ENCODE measurements around the gene TGFBRAP1.

The TGFBRAP1 gene

DNA sequence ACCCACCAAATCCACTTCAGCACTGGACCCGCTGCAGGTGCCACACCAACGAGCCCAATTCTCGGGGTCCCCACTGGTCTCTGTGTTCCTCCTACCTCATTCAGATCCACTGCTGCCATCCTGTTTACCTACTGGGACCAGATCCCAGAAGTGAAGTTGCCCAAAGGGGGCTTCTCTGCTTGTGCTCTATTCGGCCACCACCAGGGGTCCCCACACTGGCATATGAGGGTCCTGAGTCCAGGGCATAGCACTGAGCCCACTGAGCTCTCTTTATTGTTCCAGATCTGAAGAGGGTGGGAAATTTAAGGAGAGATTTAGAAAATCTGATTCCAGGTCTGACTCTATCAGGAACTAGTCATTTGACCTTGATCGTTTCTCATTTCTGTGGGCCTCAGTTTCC is 85.6 kb downstream of the TGFBRAP1 start:
- no peak for FAIRE-seq
- DNase-seq (ENCODE audit: insufficient read length): no peak

DNA sequence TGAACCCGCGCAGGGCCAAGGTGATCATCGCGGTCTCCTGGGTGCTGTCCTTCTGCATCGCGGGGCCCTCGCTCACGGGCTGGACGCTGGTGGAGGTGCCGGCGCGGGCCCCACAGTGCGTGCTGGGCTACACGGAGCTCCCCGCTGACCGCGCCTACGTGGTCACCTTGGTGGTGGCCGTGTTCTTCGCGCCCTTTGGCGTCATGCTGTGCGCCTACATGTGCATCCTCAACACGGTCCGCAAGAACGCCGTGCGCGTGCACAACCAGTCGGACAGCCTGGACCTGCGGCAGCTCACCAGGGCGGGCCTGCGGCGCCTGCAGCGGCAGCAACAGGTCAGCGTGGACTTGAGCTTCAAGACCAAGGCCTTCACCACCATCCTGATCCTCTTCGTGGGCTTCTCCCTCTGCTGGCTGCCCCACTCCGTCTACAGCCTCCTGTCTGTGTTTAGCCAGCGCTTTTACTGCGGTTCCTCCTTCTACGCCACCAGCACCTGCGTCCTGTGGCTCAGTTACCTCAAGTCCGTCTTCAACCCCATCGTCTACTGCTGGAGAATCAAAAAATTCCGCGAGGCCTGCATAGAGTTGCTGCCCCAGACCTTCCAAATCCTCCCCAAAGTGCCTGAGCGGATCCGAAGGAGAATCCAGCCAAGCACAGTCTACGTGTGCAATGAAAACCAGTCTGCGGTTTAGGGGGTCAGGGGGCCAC is 87.1 kb downstream of the TGFBRAP1 start:
- DNase-seq (ENCODE audit: insufficient read length) (no peak), FAIRE-seq (no peak)
- TF ChIP-seq TAF1 (IDR thresholded peaks at IDR 0.05; ENCODE audit: borderline replicate concordance, low read depth, low read length) (no peak), POLR2AphosphoS5 (IDR thresholded peaks at IDR 0.05; ENCODE audit: low read depth, low read length) (no peak), POLR2A (IDR thresholded peaks at IDR 0.05; ENCODE audit: low read depth, low read length) (no peak)

More for the DNA sequence above, 85.6 kb downstream of the TGFBRAP1 start:
- TF ChIP-seq POLR2AphosphoS5 (IDR thresholded peaks at IDR 0.05; ENCODE audit: low read depth, low read length) (no peak), POLR2A (IDR thresholded peaks at IDR 0.05; ENCODE audit: low read depth, low read length) (no peak), TAF1 (IDR thresholded peaks at IDR 0.05; ENCODE audit: borderline replicate concordance, low read depth, low read length) (no peak)

DNA sequence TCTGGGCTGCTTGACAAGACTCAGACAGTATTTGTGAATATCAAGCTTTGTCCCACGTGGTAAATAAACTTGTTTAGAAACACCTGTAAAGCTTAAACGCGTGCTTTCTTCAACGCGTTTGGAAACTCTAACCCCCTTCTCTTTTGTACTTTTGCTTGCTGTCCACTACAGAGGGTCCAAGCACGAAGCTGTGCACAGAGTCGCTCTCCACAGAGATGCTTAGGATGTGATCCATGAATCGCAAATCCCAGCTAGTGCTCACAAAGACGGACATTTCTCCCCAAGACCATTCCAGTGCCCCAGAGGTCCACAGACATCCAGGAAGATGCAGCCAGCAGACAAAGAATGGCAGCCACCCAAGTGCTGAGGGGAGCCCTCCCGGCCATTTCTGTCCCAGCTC is 88.1 kb downstream of the TGFBRAP1 start, which contains the start of gene GPR45:
Gene GPR45 (plus strand): TSS at position 301 of the 400 bp plus-strand sequence. CDS start 116 bp downstream, outside the sequence.
- TF ChIP-seq POLR2AphosphoS5 (IDR thresholded peaks at IDR 0.05; ENCODE audit: low read depth, low read length) (no peak), TAF1 (IDR thresholded peaks at IDR 0.05; ENCODE audit: borderline replicate concordance, low read depth, low read length) (no peak), POLR2A (IDR thresholded peaks at IDR 0.05; ENCODE audit: low read depth, low read length) (no peak)
- FAIRE-seq (no peak), DNase-seq (ENCODE audit: insufficient read length) (no peak)

DNA sequence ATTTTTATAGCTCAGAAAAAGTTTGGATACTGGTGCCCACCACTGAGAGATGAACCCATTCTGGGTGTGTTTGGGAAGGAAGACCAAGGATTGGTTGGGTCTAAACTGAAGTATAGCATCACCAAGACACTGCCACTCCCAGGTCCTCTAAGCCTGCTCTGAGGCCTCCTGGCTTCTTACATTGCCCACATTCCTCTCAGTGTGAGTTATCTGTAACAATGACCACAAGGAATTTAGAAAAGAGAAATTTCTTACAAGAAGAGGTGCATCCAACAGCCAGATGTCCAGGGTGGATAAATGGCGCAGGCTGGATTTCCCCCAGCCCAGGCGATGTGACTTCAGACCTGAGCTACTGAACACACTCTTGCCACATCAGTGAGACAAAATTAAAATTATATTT is 89.6 kb downstream of the TGFBRAP1 start:
- FAIRE-seq: no peak
- DNase-seq (ENCODE audit: insufficient read length): no peak
- TF ChIP-seq POLR2AphosphoS5 (IDR thresholded peaks at IDR 0.05; ENCODE audit: low read depth, low read length) (no peak), POLR2A (IDR thresholded peaks at IDR 0.05; ENCODE audit: low read depth, low read length) (no peak), TAF1 (IDR thresholded peaks at IDR 0.05; ENCODE audit: borderline replicate concordance, low read depth, low read length) (no peak)

DNA sequence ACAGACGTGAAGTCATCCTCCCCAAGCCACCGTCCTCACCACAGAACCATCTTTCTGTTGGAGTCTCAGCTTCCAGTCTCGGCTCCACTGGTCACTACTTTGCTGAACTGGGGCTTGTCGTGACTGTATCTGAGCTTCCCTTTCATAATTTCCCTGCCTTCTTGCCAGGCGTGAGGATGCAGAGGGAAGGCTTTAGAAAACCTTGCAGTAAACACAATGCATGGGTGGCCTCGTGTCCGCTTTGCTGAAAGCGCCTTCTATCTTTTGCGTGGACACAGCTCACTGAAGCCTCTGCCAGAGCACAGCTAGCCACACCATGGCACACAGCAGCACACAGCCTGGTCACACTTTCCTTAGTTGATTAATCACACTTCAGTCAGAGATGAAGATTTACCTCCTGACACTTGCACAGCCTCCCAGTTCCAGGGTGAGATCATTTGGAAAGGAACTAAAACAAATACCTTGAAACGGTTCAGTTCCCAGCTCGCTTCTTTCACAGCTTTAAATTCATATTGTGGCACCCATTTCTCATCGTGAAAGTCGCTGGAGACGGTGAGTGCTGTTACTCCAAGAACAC is 90.8 kb downstream of the TGFBRAP1 start:
- DNase-seq (ENCODE audit: insufficient read length) (no peak), FAIRE-seq (no peak)
- no peak for TF ChIP-seq POLR2AphosphoS5 (IDR thresholded peaks at IDR 0.05; ENCODE audit: low read depth, low read length)
- no peak for TF ChIP-seq TAF1 (IDR thresholded peaks at IDR 0.05; ENCODE audit: borderline replicate concordance, low read depth, low read length)
- no peak for TF ChIP-seq POLR2A (IDR thresholded peaks at IDR 0.05; ENCODE audit: low read depth, low read length)

DNA sequence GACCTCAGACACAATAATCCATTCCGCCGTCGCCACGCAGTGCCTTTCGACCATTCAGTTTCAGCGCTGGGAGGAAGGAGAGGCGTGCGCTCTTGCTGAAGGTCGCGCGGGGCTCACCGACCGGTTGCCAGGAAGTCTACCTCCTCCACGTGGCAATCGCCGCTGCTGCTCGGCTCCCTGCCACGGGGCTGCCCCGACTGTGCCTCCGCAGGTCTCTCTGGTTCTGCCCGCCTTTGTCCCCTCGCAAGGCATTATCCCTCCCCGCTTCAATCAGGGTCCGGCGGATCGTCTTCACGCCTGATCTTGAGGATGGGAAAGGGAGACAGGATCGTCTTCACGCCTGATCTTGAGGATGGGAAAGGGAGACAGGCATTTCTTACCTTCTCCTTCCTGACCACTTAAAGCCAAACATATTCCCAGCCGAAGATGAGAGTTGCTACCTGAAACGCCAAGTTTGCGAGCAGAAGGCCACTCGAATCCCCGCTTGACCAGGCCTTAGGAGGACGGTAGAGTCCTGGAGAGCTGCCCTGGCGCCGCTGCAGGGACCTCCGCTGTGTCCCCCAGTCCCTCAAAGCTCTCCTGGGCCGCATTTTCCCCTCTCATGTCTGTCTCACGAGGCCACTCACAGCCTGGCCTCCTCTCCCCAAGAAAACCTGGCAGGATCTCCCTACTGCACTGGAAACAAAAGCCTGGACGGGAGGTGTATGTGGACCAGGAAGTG is 92.3 kb downstream of the TGFBRAP1 start:
- DNase-seq (ENCODE audit: insufficient read length): no peak
- FAIRE-seq: no peak
- TF ChIP-seq TAF1 (IDR thresholded peaks at IDR 0.05; ENCODE audit: borderline replicate concordance, low read depth, low read length): no peak
- no peak for TF ChIP-seq POLR2A (IDR thresholded peaks at IDR 0.05; ENCODE audit: low read depth, low read length)
- no peak for TF ChIP-seq POLR2AphosphoS5 (IDR thresholded peaks at IDR 0.05; ENCODE audit: low read depth, low read length)

DNA sequence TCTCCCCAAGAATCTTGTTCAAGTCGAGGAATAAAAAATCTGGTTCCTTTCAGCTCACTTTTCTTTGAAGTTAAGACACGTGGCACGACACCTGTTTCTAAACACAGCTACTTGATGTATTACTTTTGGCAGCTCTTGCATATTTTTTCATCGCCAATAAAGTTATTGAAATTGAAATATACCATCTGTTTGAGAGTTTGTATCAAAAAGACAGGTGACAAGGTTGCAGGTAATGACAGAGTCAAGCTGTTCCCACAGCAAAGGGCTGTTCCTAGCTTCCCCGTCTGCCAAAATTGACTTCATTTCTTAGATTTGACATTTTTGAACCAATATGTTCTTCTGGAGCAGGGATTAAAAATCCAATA is 93.5 kb downstream of the TGFBRAP1 start:
- TF ChIP-seq TAF1 (IDR thresholded peaks at IDR 0.05; ENCODE audit: borderline replicate concordance, low read depth, low read length): no peak
- TF ChIP-seq POLR2AphosphoS5 (IDR thresholded peaks at IDR 0.05; ENCODE audit: low read depth, low read length): no peak
- TF ChIP-seq POLR2A (IDR thresholded peaks at IDR 0.05; ENCODE audit: low read depth, low read length): no peak
- FAIRE-seq: no peak
- no peak for DNase-seq (ENCODE audit: insufficient read length)

DNA sequence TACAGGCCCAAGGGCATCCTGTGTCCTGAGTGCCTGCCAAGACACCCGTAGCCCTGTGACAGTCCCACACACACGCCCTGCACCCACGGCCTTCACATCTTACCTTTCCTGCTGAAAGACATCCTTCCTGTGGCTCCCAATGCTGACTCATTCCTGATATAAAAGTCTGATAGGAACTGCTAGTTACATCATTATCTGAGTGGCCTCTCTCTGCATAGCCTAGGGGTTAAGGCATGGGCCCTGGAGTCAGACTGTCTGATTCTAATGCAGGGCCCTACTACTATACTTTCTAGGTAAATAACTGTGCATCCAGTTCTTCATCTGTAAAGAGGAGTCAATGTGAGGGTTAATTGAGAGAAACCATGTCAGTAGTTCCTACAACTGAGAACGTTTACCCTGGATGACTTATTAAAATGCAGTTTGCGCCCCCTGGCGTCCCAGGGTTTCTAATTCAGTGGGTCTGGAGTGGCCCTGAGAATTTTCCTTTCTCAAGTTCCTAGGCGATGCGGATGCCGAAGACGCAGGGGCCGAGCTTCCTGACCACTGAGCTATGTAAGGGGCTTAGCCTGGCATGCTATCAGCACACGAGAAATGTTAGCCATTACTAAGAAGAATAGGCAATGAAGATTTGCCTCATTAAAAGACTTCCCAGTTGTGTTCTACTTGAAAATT is 94.0 kb downstream of the TGFBRAP1 start:
- DNase-seq (ENCODE audit: insufficient read length) (no peak), FAIRE-seq (peak; percentile 54)
- TF ChIP-seq POLR2AphosphoS5 (IDR thresholded peaks at IDR 0.05; ENCODE audit: low read depth, low read length): no peak

DNA sequence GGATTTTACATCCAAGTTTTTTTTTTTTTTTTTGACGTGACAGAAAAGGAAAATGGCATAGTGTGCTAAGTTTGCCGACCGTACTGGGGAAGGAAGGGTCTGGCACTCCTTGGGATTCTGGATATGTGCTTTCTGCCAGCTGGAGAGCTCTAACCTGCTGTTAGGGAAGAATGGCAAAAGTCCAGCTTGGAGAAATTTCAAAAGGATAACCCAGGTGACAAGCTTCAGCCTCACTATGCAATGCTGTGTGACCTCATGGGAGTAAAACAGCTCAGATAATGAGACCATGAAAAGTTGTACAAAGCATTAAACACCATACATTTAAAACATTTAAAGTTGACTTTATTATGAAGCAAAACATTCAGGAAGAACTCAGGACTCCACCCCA is 98.3 kb downstream of the TGFBRAP1 start:
- FAIRE-seq: no peak
- no peak for DNase-seq (ENCODE audit: insufficient read length)
- TF ChIP-seq POLR2A (IDR thresholded peaks at IDR 0.05; ENCODE audit: low read depth, low read length): no peak
- no peak for TF ChIP-seq POLR2AphosphoS5 (IDR thresholded peaks at IDR 0.05; ENCODE audit: low read depth, low read length)
- no peak for TF ChIP-seq TAF1 (IDR thresholded peaks at IDR 0.05; ENCODE audit: borderline replicate concordance, low read depth, low read length)

DNA sequence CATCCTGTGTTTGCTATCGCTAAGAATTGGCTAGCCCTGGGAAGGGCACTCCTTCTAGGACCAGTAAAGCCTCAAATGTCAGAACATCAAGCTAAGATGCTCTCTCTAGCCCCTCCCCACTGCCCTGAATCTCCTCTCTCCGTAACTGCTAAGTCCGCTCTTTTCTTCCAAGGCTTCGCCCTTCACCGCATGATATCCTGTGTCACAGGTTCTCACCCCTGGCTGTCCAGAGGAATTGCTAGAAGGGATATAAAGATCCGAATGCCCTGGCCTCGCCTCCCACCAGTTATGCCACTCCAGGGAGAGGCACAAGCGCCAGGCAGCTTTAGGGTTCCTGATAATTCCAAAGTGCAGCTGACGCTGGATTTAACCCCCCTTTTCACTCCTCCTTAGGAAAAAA is 105.1 kb downstream of the TGFBRAP1 start:
- DNase-seq (ENCODE audit: insufficient read length): no peak
- no peak for FAIRE-seq
- TF ChIP-seq POLR2A (IDR thresholded peaks at IDR 0.05; ENCODE audit: low read depth, low read length): no peak
- TF ChIP-seq POLR2AphosphoS5 (IDR thresholded peaks at IDR 0.05; ENCODE audit: low read depth, low read length): no peak
- TF ChIP-seq TAF1 (IDR thresholded peaks at IDR 0.05; ENCODE audit: borderline replicate concordance, low read depth, low read length): no peak

DNA sequence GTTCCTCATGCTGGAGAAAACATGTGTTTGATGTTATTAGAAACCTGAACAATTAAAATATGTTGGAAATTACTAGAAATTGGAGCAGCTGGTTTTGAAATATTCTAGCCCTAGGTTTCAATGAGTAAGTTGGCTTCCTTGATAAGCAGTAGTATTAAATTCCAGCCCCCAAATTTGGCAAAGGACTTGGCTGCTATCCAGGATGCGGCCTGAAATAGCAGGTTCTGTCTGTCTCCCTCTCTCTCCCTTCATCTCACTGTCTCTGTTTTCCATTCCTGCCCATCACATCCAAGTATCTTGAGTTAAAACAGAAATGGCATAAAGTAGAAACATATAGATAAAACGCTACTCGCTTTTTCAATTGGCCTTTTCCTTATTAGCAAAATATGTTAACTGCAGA is 108.9 kb downstream of the TGFBRAP1 start:
- TF ChIP-seq POLR2AphosphoS5 (IDR thresholded peaks at IDR 0.05; ENCODE audit: low read depth, low read length): no peak
- TF ChIP-seq TAF1 (IDR thresholded peaks at IDR 0.05; ENCODE audit: borderline replicate concordance, low read depth, low read length): no peak
- TF ChIP-seq POLR2A (IDR thresholded peaks at IDR 0.05; ENCODE audit: low read depth, low read length): no peak
- no peak for DNase-seq (ENCODE audit: insufficient read length)
- FAIRE-seq: no peak

All from GM12892 (cell line).